HFF-Myc (cell line): ENCODE measurements around the gene VWA3A.
"Not testable (repeated sequence)": the region's sequence is repeated elsewhere in the genome, so short reads cannot be mapped to it uniquely, and the experiment has no call there.

Experiments used
- DNase-seq: peaks from one replicate; pipeline ENCODE4 v3.0.0-alpha.2; 2011; ENCODE audit warnings: low read depth; ENCODE audit errors: extremely low read depth
- H3K4me3 ChIP-seq: replicated peaks from 2 replicates; pipeline ENCODE4 v1.5.1; 2011; ENCODE audit warnings: low read depth, mild to moderate bottlenecking, control low read depth, low read length
- CTCF ChIP-seq: IDR thresholded peaks from 2 replicates; pipeline ENCODE4 v1.5.1; 2012; ENCODE audit warnings: mild to moderate bottlenecking, low read depth, low read length, control low read depth; ENCODE audit errors: missing control alignments

VWA3A gene

GRCh38 chr16:22139008-22139407 lies 46.7 kb downstream of the VWA3A start:
- no peak for TF ChIP-seq CTCF
- DNase-seq = no peak
- H3K4me3 ChIP-seq = no peak overlapping the region

- no peak for DNase-seq
- H3K4me3 ChIP-seq = no peak overlapping the region
- no peak for TF ChIP-seq CTCF
These were observed 47.4 kb downstream of the VWA3A start for GRCh38 chr16:22139732-22140131.

GRCh38 chr16:22141767-22142166 lies 49.4 kb downstream of the VWA3A start:
- no peak overlapping the region for H3K4me3 ChIP-seq
- DNase-seq = peak; percentile 5
- TF ChIP-seq CTCF = peak; percentile 73

- DNase-seq = no peak
- H3K4me3 ChIP-seq = no peak overlapping the region
- TF ChIP-seq CTCF = no peak
These were observed 52.2 kb downstream of the VWA3A start for GRCh38 chr16:22144520-22144919.

GRCh38 chr16:22147853-22148252 lies 55.5 kb downstream of the VWA3A start:
- no peak for DNase-seq
- H3K4me3 ChIP-seq = no peak overlapping the region
- TF ChIP-seq CTCF = no peak

GRCh38 chr16:22151246-22151998 lies 59.1 kb downstream of the VWA3A start:
- TF ChIP-seq CTCF = no peak
- DNase-seq = no peak

GRCh38 chr16:22152316-22152715 lies 60.0 kb downstream of the VWA3A start:
- no peak for TF ChIP-seq CTCF
- DNase-seq = no peak
- H3K4me3 ChIP-seq = no peak overlapping the region

More at GRCh38 chr16:22151246-22151998, 59.1 kb downstream of the VWA3A start:
- H3K4me3 ChIP-seq = no peak overlapping the region

GRCh38 chr16:22153078-22153477 lies 60.7 kb downstream of the VWA3A start:
- not testable (repeated sequence) for H3K4me3 ChIP-seq, DNase-seq
